ENCODE results near the gene ADGRE1.

Gene ADGRE1

GRCh38 chr19:6890401-6890913 is 3.1 kb downstream of the ADGRE1 start:
- no peak for TF ChIP-seq CTCF (IDR thresholded peaks at IDR 0.05)
- H3K27me3 Mint-ChIP-seq (ENCODE audit: low read depth, poor library complexity) = no peaks in the 10 kb centered on the region
- no peak overlapping the region for H3K27ac Mint-ChIP-seq
- H3K36me3 Mint-ChIP-seq (ENCODE audit: low read depth) = no peaks in the 10 kb centered on the region
- no peak for DNase-seq
- H3K4me1 Mint-ChIP-seq = no peaks in the 10 kb centered on the region
- H3K4me3 Mint-ChIP-seq = no peak overlapping the region
- H3K9me3 Mint-ChIP-seq = peaks cover 81% of the 10 kb centered on the region

- Mint-ChIP-seq H3K36me3 (ENCODE audit: low read depth) (no peaks in the 10 kb centered on the region), H3K27ac (no peak overlapping the region), H3K4me1 (no peaks in the 10 kb centered on the region), H3K27me3 (ENCODE audit: low read depth, poor library complexity) (no peaks in the 10 kb centered on the region), H3K9me3 (peaks cover 85% of the 10 kb centered on the region), H3K4me3 (no peak overlapping the region)
- DNase-seq = no peak
- TF ChIP-seq CTCF (IDR thresholded peaks at IDR 0.05) = no peak
Observed at GRCh38 chr19:6890938-6891337, 3.6 kb downstream of the ADGRE1 start.

- Mint-ChIP-seq H3K27ac (no peak overlapping the region), H3K9me3 (peaks cover 87% of the 10 kb centered on the region), H3K4me1 (no peaks in the 10 kb centered on the region), H3K27me3 (ENCODE audit: low read depth, poor library complexity) (no peaks in the 10 kb centered on the region), H3K4me3 (no peak overlapping the region), H3K36me3 (ENCODE audit: low read depth) (no peaks in the 10 kb centered on the region)
- TF ChIP-seq CTCF (IDR thresholded peaks at IDR 0.05) = no peak
- no peak for DNase-seq
Observed at GRCh38 chr19:6891761-6892385, 4.5 kb downstream of the ADGRE1 start.

DNA sequence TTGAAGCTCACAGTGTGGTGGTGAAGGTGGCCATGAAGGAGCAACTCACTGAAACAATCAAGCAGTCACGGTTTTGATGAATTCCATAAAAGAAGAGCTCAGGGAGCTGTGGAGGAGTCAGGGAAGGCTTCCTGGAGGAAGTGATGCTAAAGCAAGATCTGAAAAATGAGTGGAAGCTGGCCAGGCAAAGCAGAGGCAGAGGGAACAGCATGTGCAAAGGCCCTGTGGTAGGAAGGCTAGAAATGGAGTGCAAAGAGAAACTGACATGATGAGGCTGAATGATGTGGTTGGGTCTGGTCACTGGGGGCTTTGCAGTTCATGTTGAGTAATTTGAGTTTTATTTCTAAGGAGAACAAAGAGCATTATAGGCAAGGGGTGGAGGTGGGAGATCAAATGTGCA is 6.9 kb downstream of the ADGRE1 start:
- no peak overlapping the region for H3K4me3 Mint-ChIP-seq
- peaks cover 86% of the 10 kb centered on the region for H3K9me3 Mint-ChIP-seq
- H3K36me3 Mint-ChIP-seq (ENCODE audit: low read depth) = no peaks in the 10 kb centered on the region
- no peaks in the 10 kb centered on the region for H3K27me3 Mint-ChIP-seq (ENCODE audit: low read depth, poor library complexity)
- no peak overlapping the region for H3K27ac Mint-ChIP-seq
- DNase-seq = no peak
- no peaks in the 10 kb centered on the region for H3K4me1 Mint-ChIP-seq
- no peak for TF ChIP-seq CTCF (IDR thresholded peaks at IDR 0.05)

GRCh38 chr19:6903446-6903845 is 16.1 kb downstream of the ADGRE1 start:
- Mint-ChIP-seq H3K27ac (no peak overlapping the region), H3K4me1 (no peaks in the 10 kb centered on the region), H3K27me3 (ENCODE audit: low read depth, poor library complexity) (no peaks in the 10 kb centered on the region), H3K4me3 (no peak overlapping the region), H3K9me3 (peaks cover 83% of the 10 kb centered on the region), H3K36me3 (ENCODE audit: low read depth) (no peaks in the 10 kb centered on the region)
- TF ChIP-seq CTCF (IDR thresholded peaks at IDR 0.05) = no peak
- DNase-seq = no peak

DNA sequence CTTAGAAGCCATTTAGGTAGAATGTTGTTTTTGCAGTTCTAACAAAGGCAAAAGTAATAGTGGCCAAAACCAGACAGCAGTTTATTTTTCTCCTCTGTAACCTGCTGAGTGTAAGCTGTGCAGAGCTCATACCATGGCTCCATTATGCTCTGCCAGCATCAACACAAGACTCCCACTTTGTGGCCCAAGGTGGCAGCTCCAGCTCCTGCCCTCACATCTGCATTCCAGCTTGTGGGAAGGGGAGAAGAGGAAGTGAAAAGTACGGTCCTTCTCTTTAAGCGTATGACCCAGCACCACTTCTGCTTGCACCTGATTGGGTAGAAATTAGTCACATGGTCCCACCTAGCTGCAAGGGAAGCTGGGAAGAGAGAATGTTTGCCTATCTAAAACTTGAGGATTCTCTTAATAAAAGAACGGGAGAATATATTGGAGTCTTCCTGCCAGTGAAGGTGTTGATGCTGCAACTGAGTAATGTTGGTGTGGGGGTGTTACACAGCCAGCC is 19.2 kb downstream of the ADGRE1 start:
- Mint-ChIP-seq H3K27me3 (ENCODE audit: low read depth, poor library complexity) (no peaks in the 10 kb centered on the region), H3K27ac (no peak overlapping the region), H3K9me3 (peaks cover 80% of the 10 kb centered on the region), H3K4me3 (no peak overlapping the region), H3K4me1 (no peaks in the 10 kb centered on the region), H3K36me3 (ENCODE audit: low read depth) (no peaks in the 10 kb centered on the region)
- DNase-seq = no peak
- TF ChIP-seq CTCF (IDR thresholded peaks at IDR 0.05) = no peak

All from nephron progenitor cell (in vitro differentiated cells).